OCI-LY3 (cell line): ENCODE data around the gene EFNA5.

Source experiments
- H2AFZ ChIP-seq: fragments of 200-600, 300-600 bp; shearing (Covaris generic); 2 replicates; pipeline ENCODE4 v1.6.0; 2014; ENCODE audit warnings: antibody characterized with exemption, low read depth, low read length
- H3K27ac ChIP-seq: fragments of 200-600, 300-600 bp; sonication (generic); 2 replicates; pipeline ENCODE4 v1.5.1; 2014; ENCODE audit warnings: mild to moderate bottlenecking, low read length, moderate library complexity, mixed read lengths
- H3K27me3 ChIP-seq: fragments of 200-600, 300-600 bp; sonication (generic); 2 replicates; pipeline ENCODE4 v1.6.1; 2014; ENCODE audit warnings: low read depth, low read length, mixed read lengths
- H3K36me3 ChIP-seq: fragments of 200-600, 300-600 bp; sonication (generic); replicated peaks from 2 replicates; pipeline ENCODE3; 2014; ENCODE audit warnings: low read depth, low read length, mixed read lengths
- H3K4me1 ChIP-seq: fragments of 300-600, 200-600 bp; sonication (generic); 2 replicates; pipeline ENCODE4 v1.6.1; 2014; ENCODE audit warnings: low read length, mixed read lengths
- H3K4me2 ChIP-seq: fragments of 200-600, 300-600 bp; sonication (generic); 2 replicates; pipeline ENCODE4 v1.6.1; 2014; ENCODE audit warnings: low read length, mixed read lengths
- H3K4me3 ChIP-seq: fragments of 300-600, 200-600 bp; sonication (generic); 2 replicates; pipeline ENCODE4 v1.5.1; 2014; ENCODE audit warnings: antibody characterized with exemption, mild to moderate bottlenecking, low read length, moderate library complexity
- H3K79me2 ChIP-seq: fragments of 300-600, 200-600 bp; shearing (Covaris generic); 2 replicates; pipeline ENCODE4 v1.6.1; 2014; ENCODE audit warnings: mild to moderate bottlenecking, low read length, mixed read lengths
- H3K9ac ChIP-seq: fragments of 300-600, 200-600 bp; shearing (Covaris generic); 2 replicates; pipeline ENCODE4 v1.6.0; 2014; ENCODE audit warnings: mild to moderate bottlenecking, low read length, moderate library complexity
- H3K9me3 ChIP-seq: fragments of 200-600, 300-600 bp; shearing (Covaris generic); 2 replicates; pipeline ENCODE4 v1.6.1; 2014; ENCODE audit warnings: low read length, mixed read lengths; ENCODE audit not compliant: insufficient read depth
- H4K20me1 ChIP-seq: fragments of 200-600, 300-600 bp; sonication (generic); 2 replicates; pipeline ENCODE4 v1.6.1; 2016; ENCODE audit warnings: low read length, mixed read lengths; ENCODE audit not compliant: insufficient read depth
- EZH2phosphoT487 ChIP-seq: fragments of 200-600 bp; shearing (Covaris generic); IDR thresholded peaks from 2 replicates; pipeline ENCODE4 v1.6.1; 2018; ENCODE audit warnings: antibody characterized with exemption, mixed run types, low read depth
- TF ChIP-seq, protein P1 (sequence below): fragments of 200-600, 300-600 bp; sonication (generic); IDR thresholded peaks from 2 replicates; pipeline ENCODE4 v1.5.1; 2014; ENCODE audit warnings: antibody characterized with exemption, low read length, low read depth

Gene EFNA5

DNA sequence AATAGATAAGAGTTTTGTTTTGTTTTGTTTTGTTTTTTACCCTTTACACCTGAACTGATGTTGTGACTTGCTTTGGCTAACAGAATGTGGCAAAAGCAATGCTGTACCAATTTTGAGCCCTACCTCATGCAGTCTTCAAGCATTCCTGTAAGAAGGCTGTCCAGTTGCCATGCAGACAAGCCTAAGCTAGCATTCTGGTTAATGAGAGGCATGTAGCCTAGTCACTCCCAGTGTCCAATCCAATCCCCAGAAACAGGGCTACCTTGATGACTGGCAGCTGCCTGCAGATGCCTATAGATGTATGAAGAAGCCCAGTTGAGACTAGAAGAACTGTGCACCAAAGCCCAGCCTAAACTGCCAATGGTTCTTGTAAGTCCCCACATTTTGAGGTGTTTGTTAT is 9.4 kb upstream of the EFNA5 start:
- no peaks in the 10 kb centered on the region for H3K79me2 ChIP-seq
- no peaks in the 10 kb centered on the region for H3K9me3 ChIP-seq
- TF ChIP-seq, protein P1, sequence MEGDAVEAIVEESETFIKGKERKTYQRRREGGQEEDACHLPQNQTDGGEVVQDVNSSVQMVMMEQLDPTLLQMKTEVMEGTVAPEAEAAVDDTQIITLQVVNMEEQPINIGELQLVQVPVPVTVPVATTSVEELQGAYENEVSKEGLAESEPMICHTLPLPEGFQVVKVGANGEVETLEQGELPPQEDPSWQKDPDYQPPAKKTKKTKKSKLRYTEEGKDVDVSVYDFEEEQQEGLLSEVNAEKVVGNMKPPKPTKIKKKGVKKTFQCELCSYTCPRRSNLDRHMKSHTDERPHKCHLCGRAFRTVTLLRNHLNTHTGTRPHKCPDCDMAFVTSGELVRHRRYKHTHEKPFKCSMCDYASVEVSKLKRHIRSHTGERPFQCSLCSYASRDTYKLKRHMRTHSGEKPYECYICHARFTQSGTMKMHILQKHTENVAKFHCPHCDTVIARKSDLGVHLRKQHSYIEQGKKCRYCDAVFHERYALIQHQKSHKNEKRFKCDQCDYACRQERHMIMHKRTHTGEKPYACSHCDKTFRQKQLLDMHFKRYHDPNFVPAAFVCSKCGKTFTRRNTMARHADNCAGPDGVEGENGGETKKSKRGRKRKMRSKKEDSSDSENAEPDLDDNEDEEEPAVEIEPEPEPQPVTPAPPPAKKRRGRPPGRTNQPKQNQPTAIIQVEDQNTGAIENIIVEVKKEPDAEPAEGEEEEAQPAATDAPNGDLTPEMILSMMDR = no peak
- no peak for TF ChIP-seq EZH2phosphoT487
- no peaks in the 10 kb centered on the region for H3K36me3 ChIP-seq
- H3K27ac ChIP-seq = no peak overlapping the region
- no peak overlapping the region for H3K9ac ChIP-seq
- H3K4me2 ChIP-seq = no peak overlapping the region
- no peak overlapping the region for H3K4me3 ChIP-seq
- H4K20me1 ChIP-seq = no peaks in the 10 kb centered on the region
- H3K4me1 ChIP-seq = no peaks in the 10 kb centered on the region
- no peak overlapping the region for H2AFZ ChIP-seq
- H3K27me3 ChIP-seq = no peaks in the 10 kb centered on the region

DNA sequence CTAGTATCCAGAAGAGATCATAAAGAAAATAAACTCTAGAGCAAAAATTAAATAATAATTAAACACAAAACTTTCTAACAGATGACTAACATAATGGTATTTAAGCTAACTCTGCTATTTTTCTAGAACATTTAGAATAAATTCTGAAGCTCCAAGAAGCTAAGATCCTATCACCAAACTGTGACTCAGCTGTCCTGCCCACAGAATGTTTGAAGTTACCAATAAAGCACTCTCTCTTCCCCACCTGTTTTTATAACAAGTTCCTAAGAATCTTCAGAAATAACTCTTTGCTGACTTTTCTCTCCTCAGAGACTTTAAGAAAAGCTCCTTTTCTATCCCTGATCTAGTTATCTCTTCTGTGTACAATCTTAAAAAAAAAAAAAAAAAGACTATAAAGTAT is 6.0 kb upstream of the EFNA5 start:
- peaks cover 4% of the 10 kb centered on the region for H3K4me1 ChIP-seq
- H3K4me3 ChIP-seq = no peak overlapping the region
- H3K79me2 ChIP-seq = no peaks in the 10 kb centered on the region
- no peaks in the 10 kb centered on the region for H3K9me3 ChIP-seq
- no peaks in the 10 kb centered on the region for H3K36me3 ChIP-seq
- 0 out of 2 replicates have a peak, but pooled peaks cover 3% of the 10 kb centered on the region for H3K27me3 ChIP-seq
- no peak overlapping the region for H2AFZ ChIP-seq
- H3K9ac ChIP-seq = no peak overlapping the region
- H4K20me1 ChIP-seq = no peaks in the 10 kb centered on the region
- H3K27ac ChIP-seq = no peak overlapping the region
- TF ChIP-seq EZH2phosphoT487 = no peak
- TF ChIP-seq, protein P1 = no peak
- H3K4me2 ChIP-seq = no peak overlapping the region

DNA sequence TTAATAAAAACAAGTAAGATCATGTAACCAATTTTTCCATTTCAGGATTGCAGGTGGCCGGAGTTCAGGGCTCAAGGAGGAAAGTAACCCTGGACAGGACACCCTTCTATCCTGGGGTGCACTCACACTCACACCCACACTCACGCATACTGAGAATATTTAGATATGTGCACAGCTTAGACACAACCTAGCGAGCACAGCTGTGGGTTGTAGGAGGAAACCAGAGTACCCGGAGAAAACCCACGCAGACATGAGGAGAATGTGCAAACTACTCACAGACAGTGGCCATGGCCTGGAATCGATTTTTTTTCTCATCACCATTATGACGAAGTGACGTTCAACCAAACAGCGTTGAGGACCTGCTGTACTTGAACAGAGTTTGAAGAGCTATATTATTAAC is 4.5 kb upstream of the EFNA5 start:
- no peak overlapping the region for H3K9ac ChIP-seq
- H4K20me1 ChIP-seq = no peaks in the 10 kb centered on the region
- H3K79me2 ChIP-seq = no peaks in the 10 kb centered on the region
- no peak overlapping the region for H3K4me2 ChIP-seq
- H3K27ac ChIP-seq = no peak overlapping the region
- H3K4me1 ChIP-seq = peaks cover 4% of the 10 kb centered on the region
- no peak overlapping the region for H2AFZ ChIP-seq
- no peaks in the 10 kb centered on the region for H3K9me3 ChIP-seq
- H3K36me3 ChIP-seq = no peaks in the 10 kb centered on the region
- H3K27me3 ChIP-seq = 0 out of 2 replicates have a peak, but pooled peaks cover 3% of the 10 kb centered on the region
- TF ChIP-seq EZH2phosphoT487 = no peak
- TF ChIP-seq, protein P1 = no peak
- no peak overlapping the region for H3K4me3 ChIP-seq

DNA sequence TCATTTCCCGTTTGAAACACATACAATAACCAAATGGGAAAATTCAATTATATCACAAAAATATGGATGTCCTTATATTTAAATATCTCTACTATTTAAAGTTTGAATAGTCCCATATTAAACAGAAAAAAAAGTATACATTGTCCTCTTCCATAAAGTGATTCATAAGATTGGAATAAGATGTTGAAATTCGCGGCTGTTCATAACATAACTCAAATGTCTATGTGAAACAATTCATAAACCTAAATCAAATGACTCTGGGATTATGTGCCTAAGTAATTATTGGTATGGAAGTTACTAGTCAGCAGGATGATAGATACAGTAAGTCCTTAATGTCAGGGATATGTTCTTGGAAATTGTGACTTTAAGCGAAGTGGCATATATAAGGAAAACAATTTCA is 3.9 kb upstream of the EFNA5 start:
- TF ChIP-seq EZH2phosphoT487 = no peak
- TF ChIP-seq, protein P1 = no peak
- H3K4me1 ChIP-seq = peaks cover 4% of the 10 kb centered on the region

More for the DNA sequence above, 3.9 kb upstream of the EFNA5 start:
- no peak overlapping the region for H3K27ac ChIP-seq
- no peak overlapping the region for H3K4me2 ChIP-seq
- no peak overlapping the region for H3K9ac ChIP-seq
- H3K27me3 ChIP-seq = 0 out of 2 replicates have a peak, but pooled peaks cover 3% of the 10 kb centered on the region
- H2AFZ ChIP-seq = no peak overlapping the region
- H3K9me3 ChIP-seq = no peaks in the 10 kb centered on the region
- H3K79me2 ChIP-seq = no peaks in the 10 kb centered on the region
- no peak overlapping the region for H3K4me3 ChIP-seq
- no peaks in the 10 kb centered on the region for H4K20me1 ChIP-seq
- H3K36me3 ChIP-seq = no peaks in the 10 kb centered on the region
